Breast epithelium (tissue), 4 donors: ENCODE data around the gene ANKRD44. TPM values are rescaled to one million over a fixed set of nuclear protein-coding genes. Genes with fewer than 3 reads are reported as not detected.

Experiments used
- DNase-seq, 2 donors: peaks; one replicate each; pipeline ENCODE4 v3.0.0-alpha.2; 2019; ENCODE audit warnings: low spot score in 2 of 2
- H3K27ac ChIP-seq, 2 donors: fragments of 200-600 bp; sonication (generic) in 1 of 2; one replicate each; pipeline ENCODE4 v1.5.1; 2016 to 2019; ENCODE audit warnings: mild to moderate bottlenecking in 1 of 2
- H3K27me3 ChIP-seq, 2 donors: fragments of 200-600 bp; sonication (generic) in 1 of 2; one replicate each; pipeline versions ENCODE4 v1.5.1 to v1.6.0; 2017 to 2019; ENCODE audit warnings: control low read depth in 1 of 2, mild to moderate bottlenecking in 1 of 2
- H3K36me3 ChIP-seq: fragments of 200-600 bp; one replicate; pipeline ENCODE4 v1.5.1; 2019
- H3K4me1 ChIP-seq, 2 donors: fragments of 200-600 bp; sonication (generic); one replicate each; pipeline ENCODE4 v1.5.1; 2016 to 2019; ENCODE audit warnings: control low read depth in 1 of 2
- H3K4me3 ChIP-seq, 3 donors: fragments of 200-600 bp; sonication (generic); 1 replicate in 2 of 3; 2 replicates in 1 of 3; pipeline ENCODE4 v1.5.1; 2016 to 2019; ENCODE audit warnings: mild to moderate bottlenecking in 3 of 3, moderate library complexity in 2 of 3
- H3K9me3 ChIP-seq, 2 donors: fragments of 200-600 bp; sonication (generic) in 1 of 2; one replicate each; pipeline ENCODE4 v1.5.1; 2016 to 2019; ENCODE audit warnings: control low read depth in 1 of 2
- CTCF ChIP-seq, 3 donors: fragments of 450-650 bp; IDR thresholded peaks; one replicate each; pipeline ENCODE4 v1.5.1; 2016 to 2017; ENCODE audit warnings: antibody characterized with exemption in 3 of 3, mild to moderate bottlenecking in 3 of 3, moderate library complexity in 3 of 3
- POLR2A ChIP-seq: fragments of 450-650 bp; IDR thresholded peaks from one replicate; pipeline ENCODE4 v1.6.1; 2016; ENCODE audit warnings: antibody characterized with exemption, mild to moderate bottlenecking, moderate library complexity
- POLR2AphosphoS5 ChIP-seq, 3 donors: sonication (generic); formaldehyde crosslinking; IDR thresholded peaks; one replicate each; pipeline ENCODE4 v1.6.1; 2017; ENCODE audit warnings: antibody characterized with exemption in 3 of 3
- intact Hi-C: fragments of 100-400 bp; cut with DNase I; formaldehyde crosslinking; loops from one replicate; pipeline ENCODE4 v1.15.1; 2023; ENCODE audit warnings: low total_unique reads
- total RNA-seq, 3 donors: library from RNA; depleted of rRNA; stranded (reverse); fragments of >200 nt; gene quantifications; one replicate each; pipeline ENCODE4 v1.1.0, GENCODE V29; 2016

ANKRD44 gene
- total RNA-seq, 3 donors from 2014 or later: 18.0 to 41.3 (median 19.9) TPM

GRCh38 chr2:197204519-197205250, 105.9 kb downstream of the ANKRD44 start:
- no peaks in the 10 kb centered on the region for H3K36me3 ChIP-seq
- intact Hi-C loops: no loop called here
- no peak overlapping the region for H3K27ac ChIP-seq
- no peaks in the 10 kb centered on the region for H3K4me1 ChIP-seq
- no peak overlapping the region for H3K4me3 ChIP-seq
- H3K9me3 ChIP-seq: no peaks in the 10 kb centered on the region
- H3K27me3 ChIP-seq: no peaks in the 10 kb centered on the region
- TF ChIP-seq POLR2A (no peak), CTCF (IDR thresholded peaks at IDR 0.05) (no peak), POLR2AphosphoS5 (IDR thresholded peaks at IDR 0.05) (no peak)
- DNase-seq: no peak

DNA sequence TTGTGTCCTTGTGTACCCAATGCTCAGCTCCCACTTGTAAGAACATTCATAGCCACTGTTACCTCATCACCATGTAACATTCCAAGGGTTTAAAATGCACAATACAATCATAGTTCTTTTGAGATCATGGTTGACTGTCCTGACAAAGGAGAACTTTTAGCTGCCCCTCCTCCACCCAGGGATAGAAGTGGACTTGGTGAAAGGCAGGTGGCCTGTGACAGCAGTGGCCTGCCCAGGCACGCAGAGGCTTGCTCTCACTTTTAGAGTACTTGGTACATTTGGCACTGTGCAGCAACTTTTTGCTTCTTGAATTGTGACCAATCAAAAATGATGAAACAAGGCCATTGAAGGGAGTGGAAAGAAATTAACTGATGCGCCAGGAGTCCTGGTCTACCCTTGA, 108.7 kb downstream of the ANKRD44 start:
- H3K27me3 ChIP-seq: no peaks in the 10 kb centered on the region
- H3K4me1 ChIP-seq: no peaks in the 10 kb centered on the region
- intact Hi-C loops: no loop called here
- TF ChIP-seq CTCF (IDR thresholded peaks at IDR 0.05) (no peak), POLR2A (no peak), POLR2AphosphoS5 (IDR thresholded peaks at IDR 0.05) (no peak)
- no peaks in the 10 kb centered on the region for H3K9me3 ChIP-seq
- H3K36me3 ChIP-seq: no peaks in the 10 kb centered on the region
- DNase-seq: peak in 1 of 2 donors; percentile 53
- H3K27ac ChIP-seq: no peak overlapping the region
- H3K4me3 ChIP-seq: no peak overlapping the region

- Histone ChIP-seq H3K4me1 (no peaks in the 10 kb centered on the region), H3K9me3 (no peaks in the 10 kb centered on the region), H3K27me3 (no peaks in the 10 kb centered on the region), H3K4me3 (no peak overlapping the region), H3K36me3 (no peaks in the 10 kb centered on the region), H3K27ac (no peak overlapping the region)
- TF ChIP-seq POLR2AphosphoS5 (IDR thresholded peaks at IDR 0.05) (no peak), POLR2A (no peak), CTCF (IDR thresholded peaks at IDR 0.05) (no peak)
- no peak for DNase-seq
- intact Hi-C loops: no loop called here
These were observed 109.9 kb downstream of the ANKRD44 start for GRCh38 chr2:197200762-197201058.

DNA sequence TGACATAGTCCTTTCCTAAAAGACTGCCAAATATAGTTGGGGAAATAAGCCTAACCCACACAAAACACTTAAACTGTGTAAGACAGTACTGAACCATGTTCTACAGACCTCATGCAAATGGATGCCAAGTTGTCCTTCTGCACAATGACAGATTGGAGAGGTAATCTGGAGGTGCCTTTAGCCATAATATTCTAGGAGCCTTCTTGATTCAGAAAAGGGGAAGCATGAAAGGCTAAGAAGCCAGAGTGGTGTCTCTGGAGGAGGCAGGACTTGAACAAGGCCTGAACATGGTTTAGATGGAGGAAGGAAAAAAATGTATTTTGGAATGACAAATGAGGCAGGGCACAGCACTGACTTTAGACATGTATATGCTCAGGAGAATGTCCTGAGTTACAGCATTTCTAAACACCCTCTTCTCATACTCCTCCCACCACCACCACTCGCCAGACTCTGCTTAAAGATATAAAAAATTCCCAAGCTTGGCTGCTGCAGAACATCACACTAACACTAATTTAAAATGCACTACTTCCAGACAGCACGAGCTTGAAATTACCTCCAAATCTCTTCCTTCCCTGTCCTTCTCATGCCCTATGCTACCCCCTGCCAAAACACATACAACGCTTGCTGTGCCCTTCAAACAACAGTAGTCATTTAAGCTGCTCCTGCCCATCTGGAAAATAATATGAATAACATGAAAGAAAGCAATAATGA, 110.4 kb downstream of the ANKRD44 start:
- Histone ChIP-seq H3K27me3 (no peaks in the 10 kb centered on the region), H3K9me3 (no peaks in the 10 kb centered on the region), H3K36me3 (no peaks in the 10 kb centered on the region), H3K4me1 (no peaks in the 10 kb centered on the region), H3K4me3 (no peak overlapping the region), H3K27ac (no peak overlapping the region)
- intact Hi-C loops: no loop called here
- TF ChIP-seq CTCF (IDR thresholded peaks at IDR 0.05): no peak
- no peak for TF ChIP-seq POLR2A
- TF ChIP-seq POLR2AphosphoS5 (IDR thresholded peaks at IDR 0.05): no peak
- no peak for DNase-seq

- Histone ChIP-seq H3K4me1 (no peaks in the 10 kb centered on the region), H3K27me3 (no peaks in the 10 kb centered on the region), H3K27ac (no peak overlapping the region), H3K4me3 (peak overlapping the region in 2 of 3 donors; percentile 27 to 49), H3K9me3 (no peaks in the 10 kb centered on the region), H3K36me3 (no peaks in the 10 kb centered on the region)
- intact Hi-C loops: no loop called here
- TF ChIP-seq POLR2AphosphoS5 (IDR thresholded peaks at IDR 0.05) (peak in 1 of 3 donors; percentile 14), POLR2A (no peak)
- DNase-seq: peak in 1 of 2 donors; percentile 68
These were observed 111.7 kb downstream of the ANKRD44 start for GRCh38 chr2:197198890-197199289.
